ENCODE measurements around the gene DCHS1. TPM values are rescaled to one million over a fixed set of nuclear protein-coding genes. Genes with fewer than 3 reads are reported as not detected.

Gene DCHS1
- total and polyA plus RNA-seq, 10 of the 15 experiments (the other 5 are each of a cell fraction or from before 2014, with no cell fraction given), result 0.02 to 0.64 (median 0.18) TPM; not detected in 1

DNA sequence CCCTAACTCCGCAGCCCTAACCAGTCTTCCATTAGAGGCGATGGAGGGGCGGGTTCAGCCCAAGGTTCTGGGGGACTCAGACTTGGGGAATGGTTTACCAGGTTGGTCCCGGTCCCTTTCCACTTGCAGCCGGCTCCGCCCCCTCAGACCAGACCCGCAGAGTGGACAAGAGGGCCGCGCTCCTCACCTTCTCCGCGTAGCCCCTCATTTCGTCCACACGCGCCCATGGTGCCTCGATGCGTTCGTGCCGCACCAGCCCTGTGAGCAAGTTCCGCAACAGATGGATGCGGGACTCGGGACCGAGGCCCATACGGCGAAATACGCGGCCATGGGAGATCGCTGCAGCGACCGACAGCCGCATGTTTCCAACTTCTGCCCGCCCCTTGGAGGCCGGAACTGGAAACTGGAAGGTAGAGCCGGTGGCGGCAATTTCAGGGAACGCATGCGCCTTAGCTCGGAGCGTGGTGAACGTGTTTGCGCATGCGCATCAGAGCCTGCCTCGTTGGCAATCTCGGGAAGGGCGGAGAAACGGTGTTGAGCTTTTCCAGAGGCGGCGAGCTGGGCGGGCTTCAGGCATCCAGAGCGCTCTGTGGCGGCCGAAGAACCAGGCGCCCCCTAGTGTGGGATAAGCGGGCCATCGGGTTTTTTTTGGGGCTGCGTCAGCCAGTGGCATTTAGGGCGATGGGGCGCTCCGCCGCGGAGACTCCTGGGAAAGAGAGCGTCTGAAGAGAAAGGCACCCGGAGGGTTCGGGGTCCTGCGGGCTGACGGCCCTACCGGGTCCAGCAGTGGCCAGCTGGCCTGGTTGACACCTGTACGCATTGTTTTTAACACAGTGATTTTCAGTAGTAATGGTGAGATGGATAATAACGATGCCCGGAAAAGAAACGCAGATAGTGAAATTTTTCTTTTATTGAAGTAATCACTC lies 27.6 kb upstream of the DCHS1 start, which contains the start of gene MRPL17 (continued):
- TF ChIP-seq, protein P1, sequence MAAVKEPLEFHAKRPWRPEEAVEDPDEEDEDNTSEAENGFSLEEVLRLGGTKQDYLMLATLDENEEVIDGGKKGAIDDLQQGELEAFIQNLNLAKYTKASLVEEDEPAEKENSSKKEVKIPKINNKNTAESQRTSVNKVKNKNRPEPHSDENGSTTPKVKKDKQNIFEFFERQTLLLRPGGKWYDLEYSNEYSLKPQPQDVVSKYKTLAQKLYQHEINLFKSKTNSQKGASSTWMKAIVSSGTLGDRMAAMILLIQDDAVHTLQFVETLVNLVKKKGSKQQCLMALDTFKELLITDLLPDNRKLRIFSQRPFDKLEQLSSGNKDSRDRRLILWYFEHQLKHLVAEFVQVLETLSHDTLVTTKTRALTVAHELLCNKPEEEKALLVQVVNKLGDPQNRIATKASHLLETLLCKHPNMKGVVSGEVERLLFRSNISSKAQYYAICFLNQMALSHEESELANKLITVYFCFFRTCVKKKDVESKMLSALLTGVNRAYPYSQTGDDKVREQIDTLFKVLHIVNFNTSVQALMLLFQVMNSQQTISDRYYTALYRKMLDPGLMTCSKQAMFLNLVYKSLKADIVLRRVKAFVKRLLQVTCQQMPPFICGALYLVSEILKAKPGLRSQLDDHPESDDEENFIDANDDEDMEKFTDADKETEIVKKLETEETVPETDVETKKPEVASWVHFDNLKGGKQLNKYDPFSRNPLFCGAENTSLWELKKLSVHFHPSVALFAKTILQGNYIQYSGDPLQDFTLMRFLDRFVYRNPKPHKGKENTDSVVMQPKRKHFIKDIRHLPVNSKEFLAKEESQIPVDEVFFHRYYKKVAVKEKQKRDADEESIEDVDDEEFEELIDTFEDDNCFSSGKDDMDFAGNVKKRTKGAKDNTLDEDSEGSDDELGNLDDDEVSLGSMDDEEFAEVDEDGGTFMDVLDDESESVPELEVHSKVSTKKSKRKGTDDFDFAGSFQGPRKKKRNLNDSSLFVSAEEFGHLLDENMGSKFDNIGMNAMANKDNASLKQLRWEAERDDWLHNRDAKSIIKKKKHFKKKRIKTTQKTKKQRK (IDR thresholded peaks at IDR 0.05; ENCODE audit: low read depth, low read length), result no peak
- TF ChIP-seq ZBED1 (IDR thresholded peaks at IDR 0.05; ENCODE audit: borderline replicate concordance) (peak; percentile 77; the same call in 1 of the 2 replicates), MXI1 (IDR thresholded peaks at IDR 0.05; ENCODE audit: low read depth, low read length) (peak; percentile 97), RB1 (IDR thresholded peaks at IDR 0.05; ENCODE audit: borderline replicate concordance) (peak; percentile 73; the same call in 1 of the 2 replicates), EP300 (IDR thresholded peaks at IDR 0.05; ENCODE audit: borderline replicate concordance in 1 of 2, control insufficient read depth in 1 of 2, low read depth in 2 of 2, low read length in 2 of 2) (no peak), CHD2 (IDR thresholded peaks at IDR 0.05; ENCODE audit: borderline replicate concordance, low read depth, low read length) (0 out of 2 replicates have a peak, but pooled peaks have one; percentile 54), IKZF1 (conservative IDR thresholded peaks at IDR 0.05) (peak; percentile 99), SMAD5 (IDR thresholded peaks at IDR 0.05; ENCODE audit: low read depth) (peak; percentile 94), CREM (IDR thresholded peaks at IDR 0.05; ENCODE audit: low read depth) (peak; percentile 53; the same call in 1 of the 2 replicates)
- TF ChIP-seq, protein P2, sequence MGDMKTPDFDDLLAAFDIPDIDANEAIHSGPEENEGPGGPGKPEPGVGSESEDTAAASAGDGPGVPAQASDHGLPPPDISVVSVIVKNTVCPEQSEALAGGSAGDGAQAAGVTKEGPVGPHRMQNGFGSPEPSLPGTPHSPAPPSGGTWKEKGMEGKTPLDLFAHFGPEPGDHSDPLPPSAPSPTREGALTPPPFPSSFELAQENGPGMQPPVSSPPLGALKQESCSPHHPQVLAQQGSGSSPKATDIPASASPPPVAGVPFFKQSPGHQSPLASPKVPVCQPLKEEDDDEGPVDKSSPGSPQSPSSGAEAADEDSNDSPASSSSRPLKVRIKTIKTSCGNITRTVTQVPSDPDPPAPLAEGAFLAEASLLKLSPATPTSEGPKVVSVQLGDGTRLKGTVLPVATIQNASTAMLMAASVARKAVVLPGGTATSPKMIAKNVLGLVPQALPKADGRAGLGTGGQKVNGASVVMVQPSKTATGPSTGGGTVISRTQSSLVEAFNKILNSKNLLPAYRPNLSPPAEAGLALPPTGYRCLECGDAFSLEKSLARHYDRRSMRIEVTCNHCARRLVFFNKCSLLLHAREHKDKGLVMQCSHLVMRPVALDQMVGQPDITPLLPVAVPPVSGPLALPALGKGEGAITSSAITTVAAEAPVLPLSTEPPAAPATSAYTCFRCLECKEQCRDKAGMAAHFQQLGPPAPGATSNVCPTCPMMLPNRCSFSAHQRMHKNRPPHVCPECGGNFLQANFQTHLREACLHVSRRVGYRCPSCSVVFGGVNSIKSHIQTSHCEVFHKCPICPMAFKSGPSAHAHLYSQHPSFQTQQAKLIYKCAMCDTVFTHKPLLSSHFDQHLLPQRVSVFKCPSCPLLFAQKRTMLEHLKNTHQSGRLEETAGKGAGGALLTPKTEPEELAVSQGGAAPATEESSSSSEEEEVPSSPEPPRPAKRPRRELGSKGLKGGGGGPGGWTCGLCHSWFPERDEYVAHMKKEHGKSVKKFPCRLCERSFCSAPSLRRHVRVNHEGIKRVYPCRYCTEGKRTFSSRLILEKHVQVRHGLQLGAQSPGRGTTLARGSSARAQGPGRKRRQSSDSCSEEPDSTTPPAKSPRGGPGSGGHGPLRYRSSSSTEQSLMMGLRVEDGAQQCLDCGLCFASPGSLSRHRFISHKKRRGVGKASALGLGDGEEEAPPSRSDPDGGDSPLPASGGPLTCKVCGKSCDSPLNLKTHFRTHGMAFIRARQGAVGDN (IDR thresholded peaks at IDR 0.05), result peak; percentile 43; the same call in 1 of the 2 replicates
- TF ChIP-seq, protein P3, sequence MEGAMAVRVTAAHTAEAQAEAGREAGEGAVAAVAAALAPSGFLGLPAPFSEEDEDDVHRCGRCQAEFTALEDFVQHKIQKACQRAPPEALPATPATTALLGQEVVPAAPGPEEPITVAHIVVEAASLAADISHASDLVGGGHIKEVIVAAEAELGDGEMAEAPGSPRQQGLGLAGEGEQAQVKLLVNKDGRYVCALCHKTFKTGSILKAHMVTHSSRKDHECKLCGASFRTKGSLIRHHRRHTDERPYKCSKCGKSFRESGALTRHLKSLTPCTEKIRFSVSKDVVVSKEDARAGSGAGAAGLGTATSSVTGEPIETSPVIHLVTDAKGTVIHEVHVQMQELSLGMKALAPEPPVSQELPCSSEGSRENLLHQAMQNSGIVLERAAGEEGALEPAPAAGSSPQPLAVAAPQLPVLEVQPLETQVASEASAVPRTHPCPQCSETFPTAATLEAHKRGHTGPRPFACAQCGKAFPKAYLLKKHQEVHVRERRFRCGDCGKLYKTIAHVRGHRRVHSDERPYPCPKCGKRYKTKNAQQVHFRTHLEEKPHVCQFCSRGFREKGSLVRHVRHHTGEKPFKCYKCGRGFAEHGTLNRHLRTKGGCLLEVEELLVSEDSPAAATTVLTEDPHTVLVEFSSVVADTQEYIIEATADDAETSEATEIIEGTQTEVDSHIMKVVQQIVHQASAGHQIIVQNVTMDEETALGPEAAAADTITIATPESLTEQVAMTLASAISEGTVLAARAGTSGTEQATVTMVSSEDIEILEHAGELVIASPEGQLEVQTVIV (IDR thresholded peaks at IDR 0.05; ENCODE audit: borderline replicate concordance, partially characterized antibody), result peak; percentile 30
- TF ChIP-seq, protein P4, sequence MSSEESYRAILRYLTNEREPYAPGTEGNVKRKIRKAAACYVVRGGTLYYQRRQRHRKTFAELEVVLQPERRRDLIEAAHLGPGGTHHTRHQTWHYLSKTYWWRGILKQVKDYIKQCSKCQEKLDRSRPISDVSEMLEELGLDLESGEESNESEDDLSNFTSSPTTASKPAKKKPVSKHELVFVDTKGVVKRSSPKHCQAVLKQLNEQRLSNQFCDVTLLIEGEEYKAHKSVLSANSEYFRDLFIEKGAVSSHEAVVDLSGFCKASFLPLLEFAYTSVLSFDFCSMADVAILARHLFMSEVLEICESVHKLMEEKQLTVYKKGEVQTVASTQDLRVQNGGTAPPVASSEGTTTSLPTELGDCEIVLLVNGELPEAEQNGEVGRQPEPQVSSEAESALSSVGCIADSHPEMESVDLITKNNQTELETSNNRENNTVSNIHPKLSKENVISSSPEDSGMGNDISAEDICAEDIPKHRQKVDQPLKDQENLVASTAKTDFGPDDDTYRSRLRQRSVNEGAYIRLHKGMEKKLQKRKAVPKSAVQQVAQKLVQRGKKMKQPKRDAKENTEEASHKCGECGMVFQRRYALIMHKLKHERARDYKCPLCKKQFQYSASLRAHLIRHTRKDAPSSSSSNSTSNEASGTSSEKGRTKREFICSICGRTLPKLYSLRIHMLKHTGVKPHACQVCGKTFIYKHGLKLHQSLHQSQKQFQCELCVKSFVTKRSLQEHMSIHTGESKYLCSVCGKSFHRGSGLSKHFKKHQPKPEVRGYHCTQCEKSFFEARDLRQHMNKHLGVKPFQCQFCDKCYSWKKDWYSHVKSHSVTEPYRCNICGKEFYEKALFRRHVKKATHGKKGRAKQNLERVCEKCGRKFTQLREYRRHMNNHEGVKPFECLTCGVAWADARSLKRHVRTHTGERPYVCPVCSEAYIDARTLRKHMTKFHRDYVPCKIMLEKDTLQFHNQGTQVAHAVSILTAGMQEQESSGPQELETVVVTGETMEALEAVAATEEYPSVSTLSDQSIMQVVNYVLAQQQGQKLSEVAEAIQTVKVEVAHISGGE (CRISPR knock-in tag; IDR thresholded peaks at IDR 0.05), result no peak

All from GM12878 (cell line).